GM19035 (cell line): Measurements from ENCODE around the gene UBAP1L.
"Not testable (repeated sequence)": the region's sequence is repeated elsewhere in the genome, so short reads cannot be mapped to it uniquely, and the experiment has no call there.

Source experiments
- ATAC-seq: cut with Tn5 transposase; IDR thresholded peaks from one replicate; pipeline ENCODE4 v1.9.1; 2021; ENCODE audit not compliant: unreplicated experiment

The UBAP1L gene

GRCh38 chr15:65044724-65045481, 70.1 kb downstream of the UBAP1L start, which contains the start of gene SLC51B:
SLC51B (plus strand) TSS chr15:65045387; CDS start chr15:65050005, 4,618 bp downstream.
- ATAC-seq, result no peak

GRCh38 chr15:65044218-65044617, 70.8 kb downstream of the UBAP1L start:
- ATAC-seq, result not testable (repeated sequence)

GRCh38 chr15:65042776-65043327, 72.1 kb downstream of the UBAP1L start:
- ATAC-seq, result no peak
